Mesenchymal stem cell (in vitro differentiated cells and primary cell): ENCODE results near the gene CATSPERZ.

Source experiments
- DNase-seq: peaks from one replicate; pipeline ENCODE4 v3.0.0-alpha.2; 2013
- H2AFZ ChIP-seq: one replicate; pipeline ENCODE4 v1.6.1; 2013; ENCODE audit warnings: low read depth, mild to moderate bottlenecking, control low read depth, inconsistent platforms, low read length, moderate library complexity
- H2AK5ac ChIP-seq: 2 replicates; pipeline ENCODE4 v1.6.1; 2013; ENCODE audit warnings: low read length, moderate library complexity, mild to moderate bottlenecking, inconsistent platforms; ENCODE audit not compliant: severe bottlenecking
- H2BK120ac ChIP-seq: one replicate; pipeline ENCODE4 v1.6.1; 2013; ENCODE audit warnings: low read depth, mild to moderate bottlenecking, inconsistent platforms, low read length, moderate library complexity
- H2BK12ac ChIP-seq, 2 experiments: one replicate each; pipeline ENCODE4 v1.6.1; 2013; ENCODE audit warnings: inconsistent platforms in 2 of 2, low read length in 2 of 2, mild to moderate bottlenecking in 2 of 2, moderate library complexity in 2 of 2, control low read depth in 1 of 2
- H2BK15ac ChIP-seq: one replicate; pipeline ENCODE4 v1.6.1; 2013; ENCODE audit warnings: mild to moderate bottlenecking, low read depth, inconsistent platforms; ENCODE audit not compliant: poor library complexity, severe bottlenecking
- H2BK5ac ChIP-seq: 2 replicates; pipeline ENCODE4 v1.6.1; 2013; ENCODE audit warnings: low read depth, mild to moderate bottlenecking, low read length, control low read depth, inconsistent platforms; ENCODE audit not compliant: poor library complexity, severe bottlenecking
- H3K14ac ChIP-seq, 2 experiments: one replicate each; pipeline ENCODE4 v1.6.1; 2013; ENCODE audit warnings: inconsistent platforms in 2 of 2, low read length in 2 of 2, control low read depth in 1 of 2, mild to moderate bottlenecking in 1 of 2, moderate library complexity in 1 of 2
- H3K18ac ChIP-seq, 2 experiments: one replicate each; pipeline ENCODE4 v1.6.1; 2013; ENCODE audit warnings: inconsistent platforms in 2 of 2, low read length in 2 of 2, control low read depth in 1 of 2, low read depth in 1 of 2, mild to moderate bottlenecking in 1 of 2
- H3K23ac ChIP-seq, 2 experiments: one replicate each; pipeline ENCODE4 v1.6.1; 2013; ENCODE audit warnings: inconsistent platforms in 2 of 2, low read length in 2 of 2, mild to moderate bottlenecking in 2 of 2, moderate library complexity in 2 of 2, control low read depth in 1 of 2
- H3K27ac ChIP-seq: 2 replicates; pipeline ENCODE4 v1.5.1; 2013; ENCODE audit warnings: mild to moderate bottlenecking, moderate library complexity, low read length, control low read depth, inconsistent platforms; ENCODE audit not compliant: poor library complexity, severe bottlenecking
- H3K27me3 ChIP-seq, 2 experiments: 2 replicates each; pipeline versions ENCODE4 v1.6.1 to v1.7.0; 2013; ENCODE audit warnings: low read length in 2 of 2, mild to moderate bottlenecking in 2 of 2, moderate library complexity in 2 of 2, control low read depth in 1 of 2, inconsistent platforms in 1 of 2; ENCODE audit not compliant: control insufficient read depth in 1 of 2, insufficient read depth in 1 of 2
- H3K36me3 ChIP-seq, 2 experiments: 2 replicates each; pipeline versions ENCODE4 v1.6.1 to v1.7.0; 2013; ENCODE audit warnings: low read length in 2 of 2, control low read depth in 1 of 2, inconsistent platforms in 1 of 2, low read depth in 1 of 2, mild to moderate bottlenecking in 1 of 2; ENCODE audit not compliant: insufficient read depth in 2 of 2, control insufficient read depth in 1 of 2
- H3K4ac ChIP-seq, 2 experiments: one replicate each; pipeline ENCODE4 v1.6.1; 2013; ENCODE audit warnings: inconsistent platforms in 2 of 2, low read length in 2 of 2, mild to moderate bottlenecking in 2 of 2, moderate library complexity in 2 of 2, control low read depth in 1 of 2, low read depth in 1 of 2
- H3K4me1 ChIP-seq: 2 replicates; pipeline ENCODE4 v1.6.1; 2013; ENCODE audit warnings: low read depth, low read length, control low read depth; ENCODE audit not compliant: control insufficient read depth, insufficient read depth
- H3K4me2 ChIP-seq: 2 replicates; pipeline ENCODE4 v1.6.1; 2013; ENCODE audit warnings: low read length, mild to moderate bottlenecking, inconsistent platforms; ENCODE audit not compliant: poor library complexity, severe bottlenecking
- H3K4me3 ChIP-seq, 2 experiments: 2 replicates each; pipeline versions ENCODE4 v1.5.1 to v1.7.0; 2013; ENCODE audit warnings: low read length in 2 of 2, mild to moderate bottlenecking in 2 of 2, control low read depth in 1 of 2, low read depth in 1 of 2; ENCODE audit not compliant: insufficient read depth in 1 of 2
- H3K79me1 ChIP-seq: replicated peaks from 2 replicates; pipeline ENCODE4 v1.6.1; 2013; ENCODE audit warnings: mild to moderate bottlenecking, control low read depth, low read length, inconsistent platforms; ENCODE audit not compliant: poor library complexity, severe bottlenecking
- H3K9ac ChIP-seq: 2 replicates; pipeline ENCODE4 v1.7.0; 2013; ENCODE audit warnings: mild to moderate bottlenecking, low read length, moderate library complexity
- H3K9me3 ChIP-seq: 2 replicates; pipeline ENCODE4 v1.7.0; 2013; ENCODE audit warnings: mild to moderate bottlenecking, low read length; ENCODE audit not compliant: control insufficient read depth
- H4K8ac ChIP-seq: one replicate; pipeline ENCODE4 v1.6.1; 2013; ENCODE audit warnings: inconsistent platforms, mild to moderate bottlenecking, low read length, moderate library complexity
- H4K91ac ChIP-seq: one replicate; pipeline ENCODE4 v1.6.1; 2013; ENCODE audit warnings: mild to moderate bottlenecking, low read length, inconsistent platforms
- WGBS: methylation state at CpG from one replicate; pipeline ENCODE4 v1.1.7; 2013; ENCODE audit warnings: mixed read lengths; 5-methylcytosine and 5-hydroxymethylcytosine counted together

CATSPERZ gene

DNA sequence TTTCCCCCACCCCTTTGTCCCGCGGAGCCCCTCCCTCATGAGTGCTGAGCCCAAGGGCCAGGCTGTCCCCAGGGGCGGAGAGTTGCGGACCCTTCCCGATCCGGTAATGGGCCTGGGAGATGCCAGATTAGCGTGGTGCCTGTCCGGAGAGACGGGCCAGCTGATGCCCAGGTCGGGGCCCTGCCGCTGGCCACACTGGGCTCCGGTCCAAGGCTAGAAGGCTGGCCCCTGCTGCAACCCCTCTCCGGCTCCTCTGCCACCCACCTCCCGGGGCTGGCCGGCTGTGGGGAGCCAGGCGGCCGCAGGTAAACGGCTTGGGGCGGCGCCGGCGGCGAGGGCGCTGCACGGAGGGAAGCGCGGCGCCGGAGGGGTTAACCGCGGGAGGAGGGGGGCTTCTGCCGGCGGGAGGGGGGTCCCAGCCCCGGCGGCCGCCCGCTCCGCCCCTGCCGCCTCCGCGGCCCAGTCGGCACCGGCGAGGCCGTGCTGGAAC, 8.9 kb upstream of the CATSPERZ start, which contains the start of gene KCNK4:
TSS of gene KCNK4 (plus strand) at position 41 of the 490 bp plus-strand sequence. CDS start 1,717 bp downstream, outside the sequence.
- no peak within 1 kb of the TSS for H3K4ac ChIP-seq
- H3K27ac ChIP-seq = no peak within 1 kb of the TSS
- no peak within 1 kb of the TSS for H2BK120ac ChIP-seq
- H3K79me1 ChIP-seq = peaks cover 19% of the 10 kb centered on the region
- H4K91ac ChIP-seq = no peak within 1 kb of the TSS
- H3K4me3 ChIP-seq = peak within 1 kb of the TSS; percentile 40 to 56
- H4K8ac ChIP-seq = no peak within 1 kb of the TSS
- H3K36me3 ChIP-seq = peaks cover 0 to 28% of the 10 kb centered on the region in 2 experiments
- DNase-seq = no peak
- peaks cover 52 to 55% of the 10 kb centered on the region in 2 experiments for H3K27me3 ChIP-seq
- peak within 1 kb of the TSS; percentile 29 for H3K9ac ChIP-seq
- H3K23ac ChIP-seq = peak within 1 kb of the TSS in 1 of 2 experiments; percentile 70
- no peak within 1 kb of the TSS for H2BK15ac ChIP-seq
- no peak within 1 kb of the TSS for H2AK5ac ChIP-seq
- H3K18ac ChIP-seq = no peak within 1 kb of the TSS
- H3K14ac ChIP-seq = peak within 1 kb of the TSS in 1 of 2 experiments; percentile 71
- no peak within 1 kb of the TSS for H2BK12ac ChIP-seq
- H2BK5ac ChIP-seq = no peak within 1 kb of the TSS
- H3K4me2 ChIP-seq = peak within 1 kb of the TSS; percentile 92
- no peaks in the 10 kb centered on the region for H3K9me3 ChIP-seq
- H2AFZ ChIP-seq = no peak within 1 kb of the TSS
- 2% methylated on average over 35 of the region's 45 CpGs for WGBS
- H3K4me1 ChIP-seq = peaks cover 29% of the 10 kb centered on the region

DNA sequence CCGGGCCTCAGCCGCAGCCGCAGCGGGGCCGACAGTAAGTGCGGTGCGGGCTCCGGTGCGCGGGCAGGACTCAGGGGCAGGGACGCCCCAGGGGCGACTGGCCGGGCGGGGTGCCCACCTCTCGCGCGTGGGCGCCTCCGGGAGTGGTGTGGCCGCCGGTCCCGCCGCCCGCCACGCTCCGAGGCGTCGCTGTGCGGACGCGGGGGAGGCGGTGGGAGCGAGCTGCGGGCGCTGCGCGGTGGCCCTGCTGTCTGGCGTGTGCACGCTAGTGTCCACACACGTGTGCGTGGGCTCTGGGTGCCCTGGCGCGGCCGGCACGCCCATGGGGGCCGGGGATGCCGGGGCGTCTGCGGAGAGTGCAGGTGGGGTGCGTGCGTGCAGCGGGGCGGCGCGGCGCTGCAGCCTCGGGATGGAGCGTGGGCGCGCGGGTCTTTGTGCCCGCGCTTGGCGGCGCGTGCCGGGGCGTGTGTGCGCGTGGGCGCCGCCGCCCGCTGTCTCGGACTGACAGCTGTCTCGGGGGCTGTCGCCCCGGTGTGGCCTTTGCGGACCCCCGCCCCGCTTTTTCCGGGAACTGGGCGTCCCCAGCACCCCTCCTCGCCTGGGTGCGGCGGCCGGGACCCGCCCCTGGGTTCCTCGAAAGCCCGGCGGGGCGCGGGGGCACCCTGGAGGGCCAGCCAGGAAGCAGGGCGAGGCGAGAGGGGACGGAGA, 8.3 kb upstream of the CATSPERZ start:
- H3K4me1 ChIP-seq = peaks cover 23% of the 10 kb centered on the region
- WGBS = 2% methylated on average over 62 of the region's 96 CpGs
- H3K9ac ChIP-seq = peak overlapping the region; percentile 29
- H3K23ac ChIP-seq = peak overlapping the region in 1 of 2 experiments; percentile 70
- no peak overlapping the region for H2BK120ac ChIP-seq
- H3K4me3 ChIP-seq = peak overlapping the region; percentile 40 to 56
- peak overlapping the region in 1 of 2 experiments; percentile 71 for H3K14ac ChIP-seq
- H3K79me1 ChIP-seq = peaks cover 15% of the 10 kb centered on the region
- H3K9me3 ChIP-seq = no peaks in the 10 kb centered on the region
- no peak overlapping the region for H2BK12ac ChIP-seq
- peak overlapping the region; percentile 11 for H2AFZ ChIP-seq
- H4K91ac ChIP-seq = no peak overlapping the region
- H2BK15ac ChIP-seq = no peak overlapping the region
- no peak overlapping the region for H2AK5ac ChIP-seq
- H3K27me3 ChIP-seq = peaks cover 58 to 61% of the 10 kb centered on the region in 2 experiments
- H3K4ac ChIP-seq = no peak overlapping the region
- H3K18ac ChIP-seq = peak overlapping the region in 1 of 2 experiments; percentile 26
- no peak for DNase-seq
- peaks cover 0 to 24% of the 10 kb centered on the region in 2 experiments for H3K36me3 ChIP-seq
- no peak overlapping the region for H4K8ac ChIP-seq
- H3K27ac ChIP-seq = no peak overlapping the region
- H3K4me2 ChIP-seq = peak overlapping the region; percentile 92
- no peak overlapping the region for H2BK5ac ChIP-seq

DNA sequence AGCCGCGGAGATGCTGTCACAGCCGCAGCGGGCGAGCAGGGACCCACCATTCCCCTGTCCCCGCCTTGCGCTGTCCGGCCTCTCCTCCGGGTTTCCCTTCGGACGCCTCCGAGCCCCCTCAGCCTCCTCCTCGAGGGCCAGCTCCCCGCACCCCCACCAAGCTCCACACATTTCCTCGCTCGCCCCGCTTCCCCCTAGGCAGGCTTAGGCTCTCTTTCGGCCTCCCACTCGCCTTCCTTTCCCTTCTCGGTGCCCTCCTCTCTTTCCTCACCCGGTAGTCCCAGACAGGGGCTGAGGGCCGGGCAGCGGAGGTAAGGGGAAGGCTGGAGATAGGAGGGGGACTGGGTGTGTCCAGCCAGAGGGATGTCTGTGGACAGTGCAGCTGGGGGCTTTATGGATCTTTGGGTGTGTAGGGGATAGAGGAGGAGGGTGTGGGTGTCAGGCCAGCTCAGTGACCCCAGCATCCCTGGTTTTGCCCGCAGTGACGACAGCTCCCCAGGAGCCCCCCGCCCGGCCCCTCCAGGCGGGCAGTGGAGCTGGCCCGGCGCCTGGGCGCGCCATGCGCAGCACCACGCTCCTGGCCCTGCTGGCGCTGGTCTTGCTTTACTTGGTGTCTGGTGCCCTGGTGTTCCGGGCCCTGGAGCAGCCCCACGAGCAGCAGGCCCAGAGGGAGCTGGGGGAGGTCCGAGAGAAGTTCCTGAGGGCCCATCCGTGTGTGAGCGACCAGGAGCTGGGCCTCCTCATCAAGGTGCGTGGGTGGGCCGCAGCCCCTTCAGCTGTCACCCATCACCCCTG, 7.5 kb upstream of the CATSPERZ start:
- no peak overlapping the region for H4K91ac ChIP-seq
- no peak overlapping the region for H3K23ac ChIP-seq
- no peak for DNase-seq
- no peak overlapping the region for H2BK5ac ChIP-seq
- H2BK15ac ChIP-seq = no peak overlapping the region
- 35% methylated on average over 32 of the region's 42 CpGs for WGBS
- peaks cover 10% of the 10 kb centered on the region for H3K79me1 ChIP-seq
- H3K36me3 ChIP-seq = peaks cover 0 to 20% of the 10 kb centered on the region in 2 experiments
- H2AK5ac ChIP-seq = no peak overlapping the region
- peak overlapping the region; percentile 11 for H2AFZ ChIP-seq
- H3K27me3 ChIP-seq = peaks cover 65 to 69% of the 10 kb centered on the region in 2 experiments
- H3K9me3 ChIP-seq = no peaks in the 10 kb centered on the region
- peak overlapping the region; percentile 38 to 56 for H3K4me3 ChIP-seq
- H2BK120ac ChIP-seq = no peak overlapping the region
- H3K18ac ChIP-seq = peak overlapping the region in 1 of 2 experiments; percentile 26
- H3K27ac ChIP-seq = no peak overlapping the region
- peaks cover 18% of the 10 kb centered on the region for H3K4me1 ChIP-seq
- no peak overlapping the region for H2BK12ac ChIP-seq
- no peak overlapping the region for H4K8ac ChIP-seq
- H3K9ac ChIP-seq = peak overlapping the region; percentile 29
- no peak overlapping the region for H3K14ac ChIP-seq
- peak overlapping the region; percentile 92 for H3K4me2 ChIP-seq
- no peak overlapping the region for H3K4ac ChIP-seq

DNA sequence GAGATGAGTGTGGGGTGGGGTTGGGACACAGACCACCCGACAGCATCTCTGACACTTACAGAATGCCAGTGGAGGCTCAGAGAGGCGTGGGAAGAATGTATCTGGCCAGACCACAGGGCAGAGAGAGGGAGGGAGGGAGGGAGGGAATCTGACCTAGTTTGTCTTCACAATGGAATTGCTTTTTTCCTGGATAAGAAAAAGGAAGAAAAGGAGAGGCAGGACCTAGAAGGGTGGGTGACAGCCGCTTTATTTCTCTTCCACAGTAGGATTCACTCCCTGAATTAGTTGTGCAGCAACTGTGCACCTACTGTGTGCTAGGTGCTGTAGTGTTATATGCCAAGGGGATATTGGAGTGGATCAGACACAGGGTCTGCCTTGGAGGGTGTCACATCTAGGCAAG, 5.4 kb upstream of the CATSPERZ start:
- H3K36me3 ChIP-seq = peaks cover 0 to 2% of the 10 kb centered on the region in 2 experiments
- H3K9ac ChIP-seq = no peak overlapping the region
- H3K79me1 ChIP-seq = peaks cover 1% of the 10 kb centered on the region
- H3K18ac ChIP-seq = no peak overlapping the region
- no peak for DNase-seq
- H3K14ac ChIP-seq = peak overlapping the region in 1 of 2 experiments; percentile 31
- H2AK5ac ChIP-seq = no peak overlapping the region
- H2BK5ac ChIP-seq = no peak overlapping the region
- no peaks in the 10 kb centered on the region for H3K9me3 ChIP-seq
- H3K4me1 ChIP-seq = peaks cover 23% of the 10 kb centered on the region
- H2BK12ac ChIP-seq = no peak overlapping the region
- H4K8ac ChIP-seq = no peak overlapping the region
- 55% methylated on average over 3 of the region's 3 CpGs for whole genome bisulfite sequencing
- H2BK15ac ChIP-seq = peak overlapping the region; percentile 6
- H3K27me3 ChIP-seq = peaks cover 83 to 87% of the 10 kb centered on the region in 2 experiments
- no peak overlapping the region for H3K4me3 ChIP-seq
- H3K27ac ChIP-seq = no peak overlapping the region
- no peak overlapping the region for H2BK120ac ChIP-seq
- H2AFZ ChIP-seq = no peak overlapping the region
- no peak overlapping the region for H3K4me2 ChIP-seq
- H3K23ac ChIP-seq = no peak overlapping the region
- no peak overlapping the region for H4K91ac ChIP-seq
- H3K4ac ChIP-seq = no peak overlapping the region
